Activated CD4-positive, alpha-beta T cell treated with anti-CD3 and anti-CD28 coated beads for 1 hour (primary cell): Measurements from ENCODE around the gene ACADS.
A peak's percentile ranks its signal among the peaks of the same experiment; 100 is the strongest.

ENCODE experiments used
- DNase-seq: peaks from one replicate; pipeline ENCODE4 v3.0.0-alpha.2; 2020

ACADS gene, protein sequence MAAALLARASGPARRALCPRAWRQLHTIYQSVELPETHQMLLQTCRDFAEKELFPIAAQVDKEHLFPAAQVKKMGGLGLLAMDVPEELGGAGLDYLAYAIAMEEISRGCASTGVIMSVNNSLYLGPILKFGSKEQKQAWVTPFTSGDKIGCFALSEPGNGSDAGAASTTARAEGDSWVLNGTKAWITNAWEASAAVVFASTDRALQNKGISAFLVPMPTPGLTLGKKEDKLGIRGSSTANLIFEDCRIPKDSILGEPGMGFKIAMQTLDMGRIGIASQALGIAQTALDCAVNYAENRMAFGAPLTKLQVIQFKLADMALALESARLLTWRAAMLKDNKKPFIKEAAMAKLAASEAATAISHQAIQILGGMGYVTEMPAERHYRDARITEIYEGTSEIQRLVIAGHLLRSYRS

DNA sequence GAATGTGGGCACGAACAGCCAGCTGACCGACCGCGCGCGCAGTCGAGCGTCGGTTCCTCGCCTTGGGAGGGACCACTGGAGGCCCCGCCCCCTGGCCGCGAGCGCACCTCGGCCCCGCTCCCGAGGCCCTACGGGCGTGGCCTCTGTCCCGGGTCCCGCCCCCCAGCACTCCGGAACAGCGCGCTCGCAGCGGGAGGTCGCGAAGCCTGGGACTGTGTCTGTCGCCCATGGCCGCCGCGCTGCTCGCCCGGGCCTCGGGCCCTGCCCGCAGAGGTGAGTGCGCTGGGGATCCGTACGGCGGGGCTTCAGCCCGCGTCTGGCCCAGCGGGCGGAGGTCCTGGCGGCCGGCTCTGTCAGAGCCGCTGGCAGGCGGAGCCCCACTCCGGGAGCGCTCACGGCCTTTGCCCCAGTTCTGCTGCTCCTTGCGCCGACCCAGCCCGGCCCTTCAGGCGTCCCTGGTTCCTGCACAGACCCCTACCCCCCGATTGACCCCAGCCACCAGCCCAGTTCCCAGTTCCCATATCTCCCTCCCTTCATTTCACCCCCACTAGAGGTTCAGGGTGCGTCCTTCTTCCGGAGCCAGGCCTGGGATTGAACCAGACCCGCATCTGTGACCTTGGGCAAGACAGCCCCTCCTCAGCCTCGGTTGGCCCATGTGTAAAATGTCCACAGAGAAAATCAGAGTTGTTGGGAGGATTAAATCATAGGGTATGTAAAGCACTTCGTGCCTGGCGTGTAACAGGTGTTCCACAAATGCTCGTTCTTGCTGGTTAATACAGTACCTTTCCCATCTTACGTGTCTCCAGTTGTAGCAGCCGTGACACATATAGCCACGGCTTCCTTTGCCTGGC lies at the start of gene ACADS:
Gene ACADS (plus strand): TSS at position 168 of the 851 bp plus-strand sequence. CDS start 60 bp downstream, at position 228.
- DNase-seq: peak; percentile 76

DNA sequence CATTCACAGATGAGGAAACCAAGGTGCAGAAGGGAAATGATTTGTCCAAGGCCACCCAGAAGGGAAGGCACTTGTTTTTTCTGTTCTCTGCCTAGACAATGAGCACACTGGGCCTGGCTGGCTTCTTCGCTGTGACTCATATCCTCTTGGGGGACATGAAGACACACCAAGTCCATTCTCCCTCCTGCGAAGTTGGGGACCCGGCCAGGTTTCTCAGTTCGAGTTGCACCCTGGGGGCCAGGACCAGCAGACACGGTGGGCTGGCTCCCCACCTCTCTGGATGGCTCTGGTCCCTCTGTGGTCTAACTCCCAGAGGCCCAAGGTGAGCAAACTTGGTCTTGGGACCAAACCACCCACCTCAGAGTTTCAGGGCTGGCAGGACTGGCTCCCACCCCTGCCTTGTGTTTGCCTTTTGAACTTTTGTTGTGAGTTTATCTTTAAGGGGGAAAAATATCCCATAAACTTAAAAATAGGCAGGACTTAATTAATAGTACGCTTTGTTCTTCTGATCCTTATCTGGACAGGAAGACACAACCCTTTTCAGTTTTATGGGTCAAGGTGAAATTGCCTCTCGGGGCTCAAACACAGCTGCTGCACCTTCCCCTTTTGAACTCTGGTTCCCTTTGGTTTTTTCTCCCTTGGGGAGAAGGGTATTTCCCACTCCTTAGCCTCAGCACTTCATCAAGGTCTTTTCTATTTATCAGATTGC lies 47.7 kb upstream of the ACADS start:
- DNase-seq: no peak

DNA sequence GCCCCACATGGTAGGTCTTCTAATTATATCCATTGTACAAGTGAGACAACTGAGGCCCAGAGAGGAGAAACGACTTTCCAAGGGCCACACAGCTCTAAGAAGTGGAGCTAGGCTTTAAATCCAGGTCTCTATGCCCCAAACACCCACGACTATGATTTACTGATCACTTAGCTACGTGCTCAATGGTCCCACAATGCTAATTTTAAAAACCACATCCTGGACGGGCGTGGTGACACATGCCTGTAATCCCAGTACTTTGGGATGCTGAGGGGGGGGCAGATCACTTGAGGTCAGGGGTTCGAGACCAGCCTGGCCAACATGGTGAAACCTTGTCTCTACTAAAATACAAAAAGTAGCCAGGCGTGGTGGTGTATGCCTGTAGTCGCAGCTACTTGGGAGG lies 47.1 kb upstream of the ACADS start:
- DNase-seq: no peak

DNA sequence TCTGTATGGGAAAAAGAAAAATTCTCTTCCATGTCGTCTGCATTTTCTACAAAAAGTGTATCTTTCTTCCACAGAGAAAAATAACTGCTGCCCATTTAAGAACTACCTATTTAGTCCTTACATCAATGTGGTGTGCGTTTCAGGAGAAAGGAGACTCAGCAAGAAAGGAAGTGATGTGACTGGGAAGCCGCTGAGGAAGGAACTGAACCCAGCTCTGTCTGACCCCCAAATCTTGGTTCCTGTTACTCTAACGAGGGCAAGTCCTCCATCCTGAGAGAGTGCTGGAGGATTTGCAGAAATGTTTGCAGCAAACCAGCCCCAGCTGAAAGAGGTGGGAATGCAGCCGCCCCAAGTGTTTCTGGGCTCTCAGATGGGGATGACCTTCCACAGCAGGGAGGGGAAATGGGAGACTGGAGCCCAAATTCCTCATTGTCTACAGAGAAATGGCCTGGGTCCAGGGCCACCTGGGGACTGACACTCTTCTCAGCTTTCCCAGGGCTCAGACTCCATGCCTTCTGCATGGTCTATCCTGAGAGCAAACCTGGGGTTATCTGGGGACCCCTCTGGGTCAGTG lies 45.4 kb upstream of the ACADS start:
- no peak for DNase-seq

DNA sequence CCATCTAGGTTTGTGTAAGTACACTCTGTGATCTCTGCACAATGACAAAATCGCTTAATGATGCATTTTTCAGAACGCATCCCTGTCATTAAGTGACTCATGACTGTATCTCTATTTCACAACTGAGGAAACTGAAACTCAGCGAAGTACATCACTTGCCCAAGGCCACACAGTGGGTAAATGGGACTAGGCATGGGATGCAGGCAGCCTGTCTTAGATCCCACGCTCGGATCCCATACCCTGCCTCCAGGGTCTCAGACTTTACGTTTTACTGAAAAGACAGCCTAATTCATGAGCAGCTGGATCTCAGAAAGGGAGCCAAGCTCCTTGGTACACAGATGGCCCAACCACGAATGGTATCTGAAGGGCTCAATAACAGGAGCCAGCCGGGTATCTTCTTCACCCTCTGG lies 41.1 kb upstream of the ACADS start:
- DNase-seq: no peak

DNA sequence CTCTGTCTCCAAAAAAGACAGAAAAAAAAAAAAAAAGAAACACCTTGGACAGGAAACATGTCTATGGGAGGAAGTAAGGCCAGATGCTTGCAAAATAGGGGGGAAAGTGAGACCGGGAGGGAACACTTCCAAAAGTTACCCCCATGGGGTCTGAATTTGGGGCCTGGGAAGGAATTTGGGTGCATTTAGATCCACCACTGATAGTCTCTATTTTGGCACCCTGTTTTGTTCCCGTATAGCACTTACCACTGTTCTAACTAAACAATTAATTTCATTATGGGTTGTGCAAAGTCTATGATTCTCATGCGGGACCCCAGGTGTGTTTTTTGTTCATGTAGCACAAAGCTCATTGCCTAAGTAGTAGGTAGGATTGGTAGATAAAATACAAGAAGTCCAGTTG lies 40.1 kb upstream of the ACADS start:
- no peak for DNase-seq

DNA sequence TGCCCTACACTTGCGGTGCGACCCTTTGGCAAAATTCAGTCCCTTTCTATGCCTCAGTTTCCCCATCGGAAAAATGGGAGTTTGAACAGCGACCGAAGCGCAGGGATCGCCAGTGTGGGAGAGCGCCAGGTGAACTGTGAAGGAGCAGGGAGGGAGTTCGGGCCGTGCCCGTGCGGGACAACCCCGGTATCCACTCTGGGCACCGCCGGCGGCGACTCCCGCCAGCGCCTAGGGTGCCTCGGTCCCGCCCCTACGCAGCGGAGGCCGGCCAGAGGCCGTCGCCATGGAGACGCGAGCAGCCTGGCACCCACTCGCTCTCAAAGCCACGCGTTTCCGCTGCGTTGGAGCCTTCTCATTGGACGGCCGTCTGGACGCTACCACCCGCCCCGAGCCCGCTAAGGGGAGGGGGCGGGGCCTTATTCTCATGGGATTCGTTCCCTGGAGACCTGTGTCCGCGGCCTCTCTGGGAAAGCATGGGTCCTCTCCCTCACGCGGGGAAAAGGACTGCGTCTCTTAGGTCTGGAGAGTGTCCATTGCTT lies 39.4 kb upstream of the ACADS start:
- peak; percentile 95 for DNase-seq

DNA sequence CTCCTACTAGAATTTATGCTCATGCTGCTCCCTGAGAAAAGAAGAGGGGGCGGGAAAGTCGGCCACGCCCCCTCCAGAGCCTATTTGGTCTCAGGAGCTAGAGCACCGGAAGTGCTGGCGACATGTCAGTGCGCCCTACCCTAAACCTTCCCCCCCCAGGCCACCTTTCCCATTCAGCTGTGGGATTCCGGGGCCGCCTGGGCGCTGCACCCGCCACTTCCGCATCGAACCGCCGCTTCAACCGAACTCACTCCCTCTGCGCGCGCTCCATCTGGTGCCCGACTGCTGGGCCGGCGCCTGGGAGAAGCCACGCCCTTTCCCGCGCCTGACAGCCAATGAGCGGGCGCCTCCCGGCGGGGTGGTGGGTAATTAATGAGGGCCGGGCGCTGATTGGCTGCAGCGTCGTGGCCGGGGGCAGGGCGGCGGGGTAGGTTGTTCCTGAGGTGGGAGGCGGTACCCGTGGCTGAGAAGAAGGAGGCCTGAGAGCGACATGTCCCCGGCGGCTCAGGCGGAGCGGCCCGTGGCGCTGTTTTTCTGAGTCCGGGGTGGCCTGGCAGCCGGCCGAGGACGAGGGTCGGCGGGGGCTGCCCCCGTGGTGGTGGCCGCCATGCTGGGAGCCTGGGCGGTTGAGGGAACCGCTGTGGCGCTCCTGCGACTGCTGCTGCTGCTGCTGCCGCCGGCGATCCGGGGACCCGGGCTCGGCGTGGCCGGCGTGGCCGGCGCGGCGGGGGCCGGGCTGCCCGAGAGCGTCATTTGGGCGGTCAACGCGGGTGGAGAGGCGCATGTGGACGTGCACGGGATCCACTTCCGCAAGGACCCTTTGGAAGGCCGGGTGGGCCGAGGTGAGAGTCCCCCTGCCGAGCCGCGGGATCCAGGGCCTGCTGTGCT lies 38.7 kb upstream of the ACADS start, which contains the start of gene MLEC:
Gene MLEC (plus strand): TSS at position 460 of the 888 bp plus-strand sequence. CDS start 148 bp downstream, at position 608.
- DNase-seq: peak; percentile 99

DNA sequence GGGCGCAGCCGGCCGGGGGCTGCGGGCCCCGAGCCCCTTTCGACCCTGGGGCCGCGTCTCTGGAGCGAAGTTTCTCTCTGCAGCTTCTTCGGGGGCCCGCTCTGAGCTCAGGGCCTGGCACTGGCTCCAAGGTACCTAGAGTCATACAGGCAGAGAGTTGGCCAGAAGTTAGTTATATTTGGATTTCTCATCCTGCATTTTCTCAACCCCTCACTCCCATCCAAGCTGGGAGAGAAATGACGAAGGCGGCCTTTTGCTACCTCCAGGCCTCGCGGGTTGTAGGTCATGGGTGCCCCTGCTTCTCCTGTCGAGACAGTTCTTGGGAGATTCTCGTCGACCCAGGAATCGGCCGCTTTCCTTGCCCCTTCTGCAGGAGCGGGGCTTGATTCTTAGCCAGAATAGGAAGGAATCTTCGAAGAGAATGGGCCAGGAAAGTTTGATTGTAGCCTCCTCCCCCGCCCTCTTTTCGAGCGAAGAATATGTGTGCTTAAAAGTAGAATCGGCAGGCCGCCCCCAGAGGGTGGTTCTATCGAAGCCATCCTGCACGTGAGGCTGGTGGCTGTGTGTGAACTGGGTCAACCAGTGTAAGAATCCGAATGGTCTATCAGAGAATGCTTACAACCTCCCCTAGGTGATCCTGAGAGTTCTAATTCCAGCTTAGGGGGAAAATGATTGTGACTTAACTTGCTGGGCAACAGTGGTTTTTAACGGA lies 37.9 kb upstream of the ACADS start:
- DNase-seq: no peak

DNA sequence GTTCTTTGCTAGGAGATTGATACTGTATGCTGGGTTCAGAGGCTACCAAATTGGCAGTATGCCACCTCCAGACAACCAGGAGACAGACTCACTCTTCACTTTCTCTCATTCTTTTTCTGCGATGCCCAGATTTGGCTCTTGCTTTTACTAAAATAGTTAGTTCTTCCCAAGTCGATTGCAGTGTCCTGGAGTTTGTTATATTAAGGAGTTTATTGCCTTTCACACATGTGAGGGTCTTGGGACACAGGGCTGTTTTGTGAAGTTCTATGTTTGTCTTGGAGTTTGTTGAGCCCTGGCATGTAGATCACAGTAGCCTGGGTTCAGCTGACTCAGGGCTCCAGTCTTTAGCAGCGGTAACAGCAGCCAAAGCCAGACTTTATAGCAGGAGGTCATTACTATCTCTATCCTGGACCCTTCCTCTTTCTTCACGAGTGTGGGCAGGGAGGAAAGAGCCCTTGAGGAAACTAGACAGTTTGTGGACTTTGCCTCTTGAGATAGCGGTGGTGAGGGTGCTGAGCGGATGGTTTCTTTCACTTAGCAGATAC lies 37.0 kb upstream of the ACADS start:
- no peak for DNase-seq

DNA sequence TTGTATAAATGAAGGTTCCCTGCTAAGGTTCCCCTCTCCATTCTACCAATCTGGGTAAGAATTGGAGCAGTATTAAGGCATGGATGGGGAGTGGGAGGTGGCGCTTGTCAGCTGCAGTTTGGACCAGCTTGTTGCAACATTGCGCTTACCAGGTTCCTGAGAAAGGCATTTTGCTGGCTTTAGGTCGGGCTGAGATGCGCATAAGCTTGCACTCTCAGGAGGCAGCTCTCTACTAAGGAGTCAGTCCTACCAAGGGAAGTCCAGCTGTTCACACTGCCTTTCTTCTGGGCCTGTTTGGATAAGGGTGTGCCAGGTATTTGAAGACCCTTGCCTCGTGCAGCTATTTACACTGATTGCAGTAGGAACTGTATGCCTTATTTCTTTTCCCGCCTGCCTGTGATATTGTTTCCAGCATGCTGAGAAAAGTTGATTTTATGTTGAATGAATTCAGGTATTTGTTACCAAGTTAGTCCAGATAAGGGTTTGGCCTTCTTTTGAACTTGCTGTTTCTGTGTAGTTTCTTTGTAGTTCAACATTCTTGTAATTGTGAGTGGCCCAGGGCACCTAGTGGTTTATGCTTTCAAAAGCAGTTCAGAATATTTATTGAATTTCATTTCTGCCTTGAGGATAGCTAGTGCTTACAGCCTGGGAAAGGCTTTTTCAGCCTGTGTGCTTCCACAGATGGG lies 36.1 kb upstream of the ACADS start:
- no peak for DNase-seq

DNA sequence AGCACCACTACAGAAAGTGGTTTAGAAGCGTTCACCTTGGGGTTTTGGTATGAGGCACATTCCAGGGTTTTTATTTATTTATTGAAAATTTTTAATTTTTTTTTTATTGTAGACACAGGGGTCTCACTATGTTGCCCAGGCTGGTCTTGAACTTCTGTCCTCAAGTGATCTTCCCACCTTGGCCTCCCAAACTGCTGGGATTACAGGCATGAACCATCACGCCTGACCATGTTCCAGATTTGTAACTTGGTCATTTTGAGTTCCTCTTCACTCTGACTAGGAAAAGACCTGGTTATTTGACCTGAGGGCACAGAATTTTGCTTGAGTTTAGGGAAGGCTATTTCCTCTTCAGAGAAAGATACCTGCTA lies 35.6 kb upstream of the ACADS start:
- no peak for DNase-seq

DNA sequence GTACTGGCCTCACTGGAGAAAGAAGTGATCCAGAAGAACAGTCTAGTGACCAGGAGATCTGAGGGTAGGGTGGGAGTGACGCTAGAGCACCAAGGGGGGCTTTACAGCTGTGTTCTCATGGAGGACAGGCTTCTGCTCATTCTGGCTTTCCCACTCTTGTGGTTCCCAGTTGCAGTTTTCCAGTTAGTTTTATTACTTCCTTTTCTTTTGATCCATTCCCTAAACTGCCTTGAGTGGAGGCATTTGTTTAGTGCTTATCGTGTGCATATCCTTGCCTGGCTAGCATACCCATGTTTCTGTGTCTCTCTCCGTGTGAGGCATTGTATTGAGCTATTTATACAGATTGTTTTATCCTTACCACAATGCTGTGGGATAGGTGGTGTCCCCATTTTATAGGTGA lies 34.6 kb upstream of the ACADS start:
- no peak for DNase-seq

DNA sequence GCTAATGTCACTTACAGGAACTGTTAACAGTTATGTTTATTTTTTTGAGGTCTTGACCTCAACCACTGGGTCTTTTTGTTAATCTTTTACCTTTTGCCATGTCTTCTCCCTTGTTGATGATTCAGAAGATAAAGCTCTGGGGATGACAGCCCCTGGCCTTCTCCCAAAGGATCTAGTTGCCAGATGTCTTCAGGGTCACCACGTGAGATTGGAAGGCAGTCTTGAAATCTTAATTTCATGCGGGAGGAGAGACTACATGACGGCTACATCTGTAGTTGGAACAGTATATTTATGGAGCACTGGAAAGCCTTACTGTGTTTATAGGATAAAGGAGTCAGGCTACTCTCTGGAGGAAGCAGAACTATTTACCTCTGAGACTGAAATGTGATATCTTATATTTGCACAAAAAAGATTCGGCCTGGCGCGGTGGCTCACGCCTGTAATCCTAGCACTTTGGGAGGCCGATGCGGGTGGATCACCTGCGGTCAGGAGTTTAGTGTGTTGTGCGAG lies 33.0 kb upstream of the ACADS start:
- DNase-seq: no peak

DNA sequence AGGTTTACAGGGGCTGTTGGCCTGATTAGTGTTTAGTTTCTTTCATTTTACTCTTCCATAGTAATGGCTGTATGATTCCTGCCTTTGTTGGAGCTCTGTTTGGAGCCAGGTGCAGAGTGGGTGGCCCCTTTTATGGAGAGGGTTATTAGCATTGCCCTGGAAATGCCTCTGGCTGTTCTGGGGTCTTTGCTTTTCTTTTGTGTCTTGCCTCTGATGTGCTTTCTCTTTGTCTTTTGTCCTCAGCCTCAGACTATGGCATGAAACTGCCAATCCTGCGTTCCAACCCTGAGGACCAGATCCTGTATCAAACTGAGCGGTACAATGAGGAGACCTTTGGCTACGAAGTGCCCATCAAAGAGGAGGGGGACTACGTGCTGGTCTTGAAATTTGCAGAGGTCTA lies 31.8 kb upstream of the ACADS start:
- no peak for DNase-seq

DNA sequence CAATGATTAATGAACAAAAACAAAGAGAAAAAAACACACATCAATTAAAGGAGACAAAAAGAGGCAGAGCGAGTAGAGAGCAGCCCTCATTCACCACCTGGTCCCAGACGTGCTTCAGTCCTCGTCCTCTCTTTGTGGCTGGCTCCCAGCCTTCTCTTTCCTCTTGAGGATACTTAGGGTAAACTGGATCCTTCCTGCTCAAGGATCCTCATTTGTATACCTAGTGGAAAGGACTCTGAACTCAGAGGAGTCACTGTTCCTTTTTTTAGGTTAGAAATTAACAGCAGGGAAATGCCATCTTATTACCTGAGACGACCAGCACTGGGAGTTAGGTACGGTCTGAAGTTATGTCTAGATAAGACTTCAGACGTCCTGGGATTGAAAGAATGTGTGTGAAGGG lies 29.0 kb upstream of the ACADS start:
- DNase-seq: no peak

DNA sequence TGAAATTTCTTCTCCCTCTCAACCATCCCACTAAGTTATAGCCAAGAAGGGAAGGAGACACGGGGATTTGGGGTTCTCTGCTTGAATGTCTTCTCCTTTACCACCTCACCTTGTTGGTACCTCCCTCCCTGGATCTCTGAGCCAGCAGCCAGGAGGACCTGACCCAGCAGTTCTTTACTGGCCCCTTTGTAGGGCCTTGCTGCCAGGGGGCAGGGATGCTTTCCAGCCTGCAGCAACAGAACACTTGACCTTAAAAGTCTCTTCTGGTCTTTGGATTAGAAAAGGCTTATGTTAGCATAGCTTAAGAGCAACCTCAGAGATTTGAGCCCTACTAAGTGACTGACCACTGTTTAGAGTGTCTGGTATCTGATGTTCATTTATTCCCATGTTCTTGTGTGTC lies 28.3 kb upstream of the ACADS start:
- DNase-seq: no peak

DNA sequence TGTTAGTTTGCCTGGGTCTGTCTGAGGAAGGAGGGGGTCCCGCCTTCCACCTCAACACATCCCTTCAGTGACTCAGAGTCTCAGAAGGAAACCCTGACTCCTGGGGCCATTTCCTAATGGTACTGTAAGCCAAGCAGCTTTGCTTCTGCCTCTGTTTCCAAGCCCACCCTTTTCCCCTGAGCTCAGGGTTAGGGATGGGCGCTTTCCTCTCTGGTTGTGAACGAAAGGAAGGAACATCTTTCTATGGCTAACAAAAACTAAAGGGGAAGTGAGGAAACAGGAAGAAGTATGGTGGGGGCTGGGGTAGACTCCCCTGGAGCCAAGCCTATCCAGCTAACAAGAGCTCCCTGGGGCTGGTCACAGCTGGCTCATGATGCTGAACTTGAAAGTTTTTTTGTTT lies 27.0 kb upstream of the ACADS start:
- no peak for DNase-seq

DNA sequence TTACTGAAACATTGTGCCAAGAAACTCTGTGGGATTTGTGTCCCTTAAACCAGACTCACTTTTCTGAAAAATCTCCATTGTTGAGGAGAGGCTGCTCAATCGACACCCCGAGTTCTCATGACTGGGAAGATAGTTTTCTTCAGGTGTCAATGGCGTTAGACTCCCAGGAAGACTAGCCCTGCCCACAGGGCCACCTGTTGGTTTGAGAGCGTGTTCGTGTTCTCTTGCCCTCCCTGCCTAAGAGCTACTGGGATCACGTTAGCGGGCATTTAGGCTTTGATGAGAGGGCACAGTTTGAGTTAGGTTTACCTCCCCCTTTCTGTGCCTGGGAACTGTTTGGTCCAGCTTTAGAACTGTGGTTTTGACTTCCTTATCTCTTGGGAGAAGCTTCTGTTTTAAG lies 26.1 kb upstream of the ACADS start:
- DNase-seq: no peak

DNA sequence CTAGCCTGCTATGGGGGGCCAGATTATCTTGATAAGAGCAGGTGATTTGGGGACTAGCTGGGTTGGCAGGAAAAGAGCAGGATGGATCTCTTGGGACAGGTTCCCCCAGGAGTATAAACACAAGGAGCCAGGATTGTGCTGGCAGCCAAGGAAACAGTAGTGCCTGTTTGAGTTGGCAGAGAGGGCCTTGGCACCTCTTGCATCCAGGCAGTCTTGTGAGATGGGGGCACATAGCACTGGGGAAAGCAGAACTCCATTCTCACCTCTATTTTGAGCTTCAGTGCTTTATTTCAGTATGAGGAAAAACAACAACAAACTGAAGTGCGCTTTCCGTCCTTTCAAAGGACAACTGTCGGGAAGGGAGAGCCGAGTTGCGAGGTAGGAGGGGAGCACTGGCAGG lies 24.7 kb upstream of the ACADS start:
- no peak for DNase-seq
